Endothelial cell (in vitro differentiated cells): ENCODE data around the gene CACNG7. TPM values are rescaled to one million over a fixed set of nuclear protein-coding genes. Genes with fewer than 3 reads are reported as not detected.
A peak's percentile ranks its signal among the peaks of the same experiment; 100 is the strongest.

Experiments used
- DNase-seq: peaks from one replicate; pipeline ENCODE4 v3.0.0; 2021; ENCODE audit warnings: low spot score
- H3K27ac Mint-ChIP-seq: one replicate; pipeline ENCODE4 v1.8.0; 2021; ENCODE audit warnings: mixed read lengths, inconsistent platforms; ENCODE audit not compliant: unreplicated experiment
- H3K27me3 Mint-ChIP-seq: one replicate; pipeline ENCODE4 v1.8.0; 2021; ENCODE audit warnings: mild to moderate bottlenecking, moderate library complexity, mixed read lengths, inconsistent platforms; ENCODE audit not compliant: unreplicated experiment
- H3K36me3 Mint-ChIP-seq: one replicate; pipeline ENCODE4 v1.8.0; 2021; ENCODE audit warnings: mild to moderate bottlenecking, low read depth, mixed read lengths, inconsistent platforms; ENCODE audit not compliant: unreplicated experiment
- H3K4me1 Mint-ChIP-seq: one replicate; pipeline ENCODE4 v1.8.0; 2021; ENCODE audit warnings: mild to moderate bottlenecking, mixed read lengths, inconsistent platforms; ENCODE audit not compliant: unreplicated experiment
- H3K4me3 Mint-ChIP-seq: one replicate; pipeline ENCODE4 v1.8.0; 2021; ENCODE audit warnings: mild to moderate bottlenecking, mixed read lengths, inconsistent platforms; ENCODE audit not compliant: unreplicated experiment
- H3K9me3 Mint-ChIP-seq: one replicate; pipeline ENCODE4 v1.8.0; 2021; ENCODE audit warnings: mixed read lengths, inconsistent platforms; ENCODE audit not compliant: unreplicated experiment
- CTCF ChIP-seq: fragments of 200-600 bp; sonication (generic); IDR thresholded peaks from one replicate; pipeline ENCODE4 v1.5.0; 2021; ENCODE audit warnings: antibody characterized with exemption; ENCODE audit not compliant: unreplicated experiment
- total RNA-seq: library from RNA; stranded (reverse); fragmentation: NEBNext Ultra II Directional; extraction: Animal tissue kit (Norgen Biotek cat#: 25700); gene quantifications from one replicate; pipeline ENCODE4 v1.2.1, GENCODE V29; 2021; ENCODE audit not compliant: unreplicated experiment

Gene CACNG7
- total RNA-seq, 1 donor from 2014 or later: 0.51 TPM

- peak overlapping the region; percentile 61 for H3K27ac Mint-ChIP-seq
- peak overlapping the region; percentile 87 for H3K4me3 Mint-ChIP-seq
- peaks cover 54% of the 10 kb centered on the region for H3K27me3 Mint-ChIP-seq
- no peak for TF ChIP-seq CTCF
- H3K9me3 Mint-ChIP-seq: peaks cover 4% of the 10 kb centered on the region
- peaks cover 44% of the 10 kb centered on the region for H3K4me1 Mint-ChIP-seq
- peaks cover 40% of the 10 kb centered on the region for H3K36me3 Mint-ChIP-seq
- no peak for DNase-seq
Observed at GRCh38 chr19:53870485-53870844, 38.6 kb upstream of the CACNG7 start.

- H3K4me3 Mint-ChIP-seq: peak overlapping the region; percentile 87
- H3K36me3 Mint-ChIP-seq: peaks cover 45% of the 10 kb centered on the region
- peaks cover 4% of the 10 kb centered on the region for H3K9me3 Mint-ChIP-seq
- peaks cover 52% of the 10 kb centered on the region for H3K27me3 Mint-ChIP-seq
- H3K4me1 Mint-ChIP-seq: peaks cover 46% of the 10 kb centered on the region
- no peak for TF ChIP-seq CTCF
- H3K27ac Mint-ChIP-seq: peak overlapping the region; percentile 78
- DNase-seq: no peak
Observed at GRCh38 chr19:53871454-53871853, 37.6 kb upstream of the CACNG7 start.

- H3K4me3 Mint-ChIP-seq: peak overlapping the region; percentile 70
- no peak for TF ChIP-seq CTCF
- H3K4me1 Mint-ChIP-seq: peaks cover 46% of the 10 kb centered on the region
- H3K27ac Mint-ChIP-seq: peak overlapping the region; percentile 61
- no peak for DNase-seq
- H3K27me3 Mint-ChIP-seq: peaks cover 49% of the 10 kb centered on the region
- peaks cover 53% of the 10 kb centered on the region for H3K36me3 Mint-ChIP-seq
- H3K9me3 Mint-ChIP-seq: peaks cover 4% of the 10 kb centered on the region
Observed at GRCh38 chr19:53872762-53873161, 36.3 kb upstream of the CACNG7 start.

GRCh38 chr19:53873773-53874605, 35.1 kb upstream of the CACNG7 start:
- Mint-ChIP-seq H3K4me1 (peaks cover 47% of the 10 kb centered on the region), H3K4me3 (peak overlapping the region; percentile 91), H3K27ac (peak overlapping the region; percentile 97), H3K27me3 (peaks cover 41% of the 10 kb centered on the region), H3K9me3 (peaks cover 4% of the 10 kb centered on the region), H3K36me3 (peaks cover 50% of the 10 kb centered on the region)
- no peak for TF ChIP-seq CTCF
- DNase-seq: no peak

GRCh38 chr19:53874606-53874990, 34.5 kb upstream of the CACNG7 start:
- Mint-ChIP-seq H3K4me1 (peaks cover 49% of the 10 kb centered on the region), H3K27me3 (peaks cover 41% of the 10 kb centered on the region), H3K9me3 (peaks cover 4% of the 10 kb centered on the region), H3K4me3 (peak overlapping the region; percentile 91), H3K27ac (peak overlapping the region; percentile 97), H3K36me3 (peaks cover 51% of the 10 kb centered on the region)
- no peak for DNase-seq
- TF ChIP-seq CTCF: no peak
